Lung (tissue), 12 donors: ENCODE results near the gene TEX101. TPM values are rescaled to one million over a fixed set of nuclear protein-coding genes. Genes with fewer than 3 reads are reported as not detected.

Experiments
- ATAC-seq: fragments of 200-7000 bp; cut with Tn5 transposase; one replicate; pipeline ENCODE4 v1.9.1; 2020; ENCODE audit warnings: moderate number of reproducible peaks; ENCODE audit not compliant: insufficient read depth, low FRiP score
- DNase-seq, 3 donors: peaks; one replicate each; pipeline ENCODE4 v3.0.0-alpha.2; 2013 to 2017
- H3K27ac ChIP-seq, 2 donors: one replicate each; pipeline ENCODE4 v1.5.1; 2013; ENCODE audit warnings: mild to moderate bottlenecking in 2 of 2, moderate library complexity in 2 of 2, control low read depth in 1 of 2, inconsistent platforms in 1 of 2, low read depth in 1 of 2, low read length in 1 of 2
- H3K27me3 ChIP-seq, 3 donors: one replicate each; pipeline ENCODE4 v1.5.1; 2013; ENCODE audit warnings: low read length in 2 of 3; ENCODE audit not compliant: control insufficient read depth in 3 of 3, insufficient read depth in 3 of 3
- H3K36me3 ChIP-seq, 4 donors: one replicate each; pipeline ENCODE4 v1.5.1; 2013; ENCODE audit warnings: low read length in 4 of 4, mild to moderate bottlenecking in 1 of 4, moderate library complexity in 1 of 4; ENCODE audit not compliant: control insufficient read depth in 4 of 4, insufficient read depth in 4 of 4
- H3K4me1 ChIP-seq, 5 donors: one replicate each; pipeline ENCODE4 v1.5.1; 2013; ENCODE audit warnings: low read length in 5 of 5, mild to moderate bottlenecking in 2 of 5, moderate library complexity in 1 of 5; ENCODE audit not compliant: control insufficient read depth in 5 of 5, insufficient read depth in 5 of 5
- H3K4me3 ChIP-seq: one replicate; pipeline ENCODE4 v1.5.1; 2013; ENCODE audit warnings: mild to moderate bottlenecking, control low read depth, moderate library complexity
- H3K9ac ChIP-seq, 2 donors: one replicate each; pipeline ENCODE4 v1.5.1; 2013; ENCODE audit warnings: low read length in 2 of 2, control low read depth in 1 of 2; ENCODE audit not compliant: insufficient read depth in 1 of 2
- H3K9me3 ChIP-seq, 4 donors: one replicate each; pipeline ENCODE4 v1.5.1; 2013; ENCODE audit warnings: low read length in 3 of 4, mild to moderate bottlenecking in 1 of 4, moderate library complexity in 1 of 4; ENCODE audit not compliant: control insufficient read depth in 4 of 4, insufficient read depth in 3 of 4
- WGBS, 2 donors: extraction: QIAGEN DNeasy Blood & Tissue Kit; methylation state at CpG; one replicate each; pipeline ENCODE4 v1.1.7; 2013; 5-methylcytosine and 5-hydroxymethylcytosine counted together
- polyA plus RNA-seq, 2 donors: library from polyadenylated mRNA; stranded (reverse); fragments of 200-250 nt; gene quantifications; one replicate each; pipeline ENCODE4 v1.2.1, GENCODE V29; 2013
- total RNA-seq, 2 donors: library from RNA; depleted of rRNA in 1 of 2; stranded (reverse); fragments of >200 nt in 1 of 2; gene quantifications; one replicate each; pipeline ENCODE4 v1.2.1, GENCODE V29; 2014 to 2021
- TF ChIP-seq, protein P1 (sequence below): IDR thresholded peaks from 2 replicates; pipeline ENCODE4 v1.5.1; 2012; ENCODE audit warnings: mild to moderate bottlenecking; ENCODE audit errors: control extremely low read depth, extremely low read depth
- donor health status: control.
- donor health status: control.
- donor health status: Bipolar disorder and iron deficiency.
- donor health status: healthy.
- donor health status: DM: yes; HTN: yes; CAD: no.

The TEX101 gene
- total and polyA plus RNA-seq, 4 donors = not detected

GRCh38 chr19:43445426-43445825 is 30.7 kb downstream of the TEX101 start:
- Histone ChIP-seq H3K27me3 (no peaks in the 10 kb centered on the region), H3K4me1 (no peaks in the 10 kb centered on the region), H3K9ac (no peak overlapping the region), H3K27ac (no peak overlapping the region), H3K9me3 (no peaks in the 10 kb centered on the region), H3K4me3 (no peak overlapping the region), H3K36me3 (no peaks in the 10 kb centered on the region)
- WGBS, 2 donors = 95% methylated on average over 2 of the region's 2 CpGs
- TF ChIP-seq, protein P1, sequence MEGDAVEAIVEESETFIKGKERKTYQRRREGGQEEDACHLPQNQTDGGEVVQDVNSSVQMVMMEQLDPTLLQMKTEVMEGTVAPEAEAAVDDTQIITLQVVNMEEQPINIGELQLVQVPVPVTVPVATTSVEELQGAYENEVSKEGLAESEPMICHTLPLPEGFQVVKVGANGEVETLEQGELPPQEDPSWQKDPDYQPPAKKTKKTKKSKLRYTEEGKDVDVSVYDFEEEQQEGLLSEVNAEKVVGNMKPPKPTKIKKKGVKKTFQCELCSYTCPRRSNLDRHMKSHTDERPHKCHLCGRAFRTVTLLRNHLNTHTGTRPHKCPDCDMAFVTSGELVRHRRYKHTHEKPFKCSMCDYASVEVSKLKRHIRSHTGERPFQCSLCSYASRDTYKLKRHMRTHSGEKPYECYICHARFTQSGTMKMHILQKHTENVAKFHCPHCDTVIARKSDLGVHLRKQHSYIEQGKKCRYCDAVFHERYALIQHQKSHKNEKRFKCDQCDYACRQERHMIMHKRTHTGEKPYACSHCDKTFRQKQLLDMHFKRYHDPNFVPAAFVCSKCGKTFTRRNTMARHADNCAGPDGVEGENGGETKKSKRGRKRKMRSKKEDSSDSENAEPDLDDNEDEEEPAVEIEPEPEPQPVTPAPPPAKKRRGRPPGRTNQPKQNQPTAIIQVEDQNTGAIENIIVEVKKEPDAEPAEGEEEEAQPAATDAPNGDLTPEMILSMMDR = no peak
- no peak for DNase-seq
- ATAC-seq = no peak

- Histone ChIP-seq H3K4me3 (no peak overlapping the region), H3K9me3 (no peaks in the 10 kb centered on the region), H3K36me3 (no peaks in the 10 kb centered on the region), H3K9ac (no peak overlapping the region), H3K27ac (no peak overlapping the region), H3K4me1 (no peaks in the 10 kb centered on the region), H3K27me3 (no peaks in the 10 kb centered on the region)
- DNase-seq = peak; percentile 78 to 82 (median 80)
- 31 to 34% methylated on average over 14 of the region's 14 CpGs for WGBS, 2 donors
- ATAC-seq = no peak
- TF ChIP-seq, protein P1 = peak; percentile 97
These were observed 32.2 kb downstream of the TEX101 start for GRCh38 chr19:43446746-43447489.

DNA sequence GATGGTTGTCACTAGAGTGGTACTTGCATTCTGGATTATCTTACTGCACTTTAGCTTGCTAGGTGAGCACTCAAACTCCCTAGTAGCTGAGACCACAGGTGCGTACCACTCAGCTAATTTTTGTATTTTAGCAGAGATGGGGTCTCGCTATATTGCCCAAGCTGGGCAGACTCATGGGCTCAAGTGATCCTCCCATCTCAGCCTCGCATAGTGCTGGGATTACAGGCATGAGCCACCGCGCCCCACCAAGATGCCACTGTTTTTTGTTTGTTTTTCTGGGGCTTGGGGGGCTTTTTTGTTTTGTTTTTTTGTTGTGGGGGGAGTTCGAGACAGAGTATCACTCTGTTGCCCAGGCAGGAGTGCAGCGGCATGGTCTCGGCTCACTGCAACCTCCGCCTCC is 33.0 kb downstream of the TEX101 start:
- Histone ChIP-seq H3K36me3 (no peaks in the 10 kb centered on the region), H3K4me3 (no peak overlapping the region), H3K27me3 (no peaks in the 10 kb centered on the region), H3K9ac (no peak overlapping the region), H3K9me3 (no peaks in the 10 kb centered on the region), H3K4me1 (no peaks in the 10 kb centered on the region), H3K27ac (no peak overlapping the region)
- DNase-seq (no peak), ATAC-seq (no peak)
- 95 to 96% methylated on average over 9 of the region's 9 CpGs for WGBS, 2 donors
- TF ChIP-seq, protein P1 = no peak
